B cell (primary cell): Measurements from ENCODE around the gene RAD51B. TPM values are rescaled to one million over a fixed set of nuclear protein-coding genes. Genes with fewer than 3 reads are reported as not detected.

Experiments
- ATAC-seq: fragments of 200-7000 bp; cut with Tn5 transposase; one replicate; pipeline ENCODE4 v1.10.0; 2021; ENCODE audit warnings: low read depth, mild to moderate bottlenecking, moderate number of reproducible peaks, moderate library complexity
- CTCF ChIA-PET: fragments of 350-600 bp; sonication (Branson Sonifier 250); formaldehyde crosslinking; loops from one replicate; lab custom pipeline; 2021; ENCODE audit warnings: antibody characterized with exemption, inconsistent platforms; lab: Charles Lee
- POLR2A ChIA-PET: fragments of 350-600 bp; sonication (Branson Sonifier 250); formaldehyde crosslinking; loops from one replicate; lab custom pipeline; 2021; ENCODE audit warnings: antibody characterized with exemption; lab: Charles Lee
- DNase-seq: peaks from one replicate; pipeline ENCODE4 v3.0.0; 2013
- H2AFZ ChIP-seq: 2 replicates; pipeline ENCODE4 v1.6.1; 2012; ENCODE audit warnings: mild to moderate bottlenecking, low read depth, low read length; ENCODE audit not compliant: insufficient read depth, poor library complexity, severe bottlenecking
- H3K27ac ChIP-seq, 2 donors: 1 replicate in 1 of 2; 2 replicates in 1 of 2; pipeline ENCODE4 v1.5.1; 2012 to 2013; ENCODE audit warnings: low read length in 2 of 2, mild to moderate bottlenecking in 2 of 2, moderate library complexity in 1 of 2
- H3K27me3 ChIP-seq, 4 experiments: fragments of 200-600 bp in 1 of 4; sonication (generic) in 1 of 4; replicated peaks in 1 of 4; 1 replicate in 2 of 4; 2 replicates in 2 of 4; pipeline versions ENCODE4 v1.6.1 to v1.7.0; 2013 to 2016; ENCODE audit warnings: low read length in 3 of 4, mild to moderate bottlenecking in 2 of 4, mixed read lengths in 1 of 4, moderate library complexity in 1 of 4; ENCODE audit not compliant: insufficient read depth in 4 of 4, control insufficient read depth in 3 of 4; ENCODE audit errors: control extremely low read depth in 1 of 4
- H3K36me3 ChIP-seq, 2 experiments: replicated peaks in 1 of 2; 1 replicate in 1 of 2; 2 replicates in 1 of 2; pipeline versions ENCODE4 v1.6.1 to v1.7.1; 2013; ENCODE audit warnings: low read length in 1 of 2; ENCODE audit not compliant: insufficient read depth in 2 of 2, control insufficient read depth in 1 of 2; ENCODE audit errors: control extremely low read depth in 1 of 2, extremely low read depth in 1 of 2
- H3K4me1 ChIP-seq, 2 donors: fragments of 200-600 bp in 1 of 2; sonication (generic) in 1 of 2; 1 replicate in 1 of 2; 2 replicates in 1 of 2; pipeline versions ENCODE4 v1.5.1 to v1.6.1; 2013 to 2017; ENCODE audit warnings: low read length in 2 of 2; ENCODE audit not compliant: control insufficient read depth in 2 of 2, insufficient read depth in 2 of 2
- H3K4me2 ChIP-seq: replicated peaks from 2 replicates; pipeline ENCODE3; 2012; ENCODE audit warnings: mild to moderate bottlenecking, low read depth, low read length; ENCODE audit not compliant: poor library complexity, severe bottlenecking
- H3K4me3 ChIP-seq, 5 experiments: fragments of 200-600 bp in 1 of 5; sonication (generic) in 1 of 5; 1 replicate in 3 of 5; 2 replicates in 2 of 5; pipeline versions ENCODE4 v1.5.1 to v1.7.0; 2011 to 2016; ENCODE audit warnings: low read length in 4 of 5, mild to moderate bottlenecking in 4 of 5, low read depth in 2 of 5, control low read depth in 1 of 5, moderate library complexity in 1 of 5; ENCODE audit not compliant: insufficient read depth in 1 of 5; ENCODE audit errors: control extremely low read depth in 1 of 5, extremely low read depth in 1 of 5
- H3K79me2 ChIP-seq: fragments of 200-600 bp; sonication (generic); one replicate; pipeline ENCODE4 v1.6.0; 2016; ENCODE audit warnings: low read length; ENCODE audit not compliant: control insufficient read depth, insufficient read depth
- H3K9ac ChIP-seq: fragments of 200-600 bp; sonication (generic); 2 replicates; pipeline ENCODE4 v1.6.1; 2017; ENCODE audit warnings: mild to moderate bottlenecking, low read length, moderate library complexity
- H3K9me3 ChIP-seq, 3 donors: one replicate each; pipeline versions ENCODE4 v1.6.1 to v1.7.1; 2013; ENCODE audit warnings: low read length in 2 of 3; ENCODE audit not compliant: control insufficient read depth in 2 of 3, insufficient read depth in 1 of 3; ENCODE audit errors: control extremely low read depth in 1 of 3
- H4K20me1 ChIP-seq: 2 replicates; pipeline ENCODE4 v1.6.0; 2012; ENCODE audit warnings: mild to moderate bottlenecking, low read length; ENCODE audit not compliant: insufficient read depth, control insufficient read depth, poor library complexity, severe bottlenecking
- H3K27ac Mint-ChIP-seq: one replicate; pipeline ENCODE4 v1.8.0; 2021; ENCODE audit warnings: mixed read lengths
- H3K27me3 Mint-ChIP-seq: one replicate; pipeline ENCODE4 v1.8.0; 2021; ENCODE audit warnings: mixed read lengths
- H3K4me1 Mint-ChIP-seq: one replicate; pipeline ENCODE4 v1.8.0; 2021; ENCODE audit warnings: mixed read lengths
- H3K4me3 Mint-ChIP-seq: one replicate; pipeline ENCODE4 v1.8.0; 2021; ENCODE audit warnings: mixed read lengths
- H3K9me3 Mint-ChIP-seq: one replicate; pipeline ENCODE4 v1.8.0; 2022; ENCODE audit warnings: mixed read lengths; ENCODE audit not compliant: insufficient read depth
- EZH2 ChIP-seq: IDR thresholded peaks from 2 replicates; pipeline ENCODE4 v1.6.1; 2012; ENCODE audit warnings: borderline replicate concordance, low read depth, mild to moderate bottlenecking, moderate library complexity, low read length; ENCODE audit not compliant: insufficient read depth, poor library complexity, severe bottlenecking
- WGBS: methylation state at CpG from one replicate; pipeline ENCODE4 v1.1.5; 2013; ENCODE audit warnings: missing lambda C conversion rate; ENCODE audit not compliant: insufficient coverage; 5-methylcytosine and 5-hydroxymethylcytosine counted together
- intact Hi-C: fragments of 100-400 bp; cut with micrococcal nuclease; formaldehyde crosslinking; loops from one replicate; pipeline ENCODE4 v1.10.0; 2022
- polyA plus RNA-seq: library from polyadenylated mRNA; depleted of rRNA; stranded (reverse); fragments of >200 nt; gene quantifications from 2 replicates; pipeline ENCODE4 v1.2.3, GENCODE V29; 2012
- total RNA-seq, 2 donors: library from RNA; stranded (reverse); fragments of 120-200 nt in 1 of 2; gene quantifications; 1 replicate in 1 of 2; 2 replicates in 1 of 2; pipeline versions ENCODE4 v1.2.3 to v1.2.4, GENCODE V29; 2013 to 2022
- TF ChIP-seq, protein P1 (sequence below): fragments of 200-600 bp; IDR thresholded peaks from one replicate; pipeline ENCODE4 v1.8.0; 2022; ENCODE audit warnings: antibody characterized with exemption, mild to moderate bottlenecking

RAD51B gene
- total and polyA plus RNA-seq, 2 donors (not counting 1 experiment from before 2014, with no cell fraction given), result 6.5 to 60.6 TPM

GRCh38 chr14:68343534-68344118 is 524.0 kb downstream of the RAD51B start:
- no peaks in the 10 kb centered on the region for H3K79me2 ChIP-seq
- no peaks in the 10 kb centered on the region for H3K36me3 ChIP-seq
- no peaks in the 10 kb centered on the region for H4K20me1 ChIP-seq
- H3K4me2 ChIP-seq, result no peak overlapping the region
- TF ChIP-seq, protein P1, sequence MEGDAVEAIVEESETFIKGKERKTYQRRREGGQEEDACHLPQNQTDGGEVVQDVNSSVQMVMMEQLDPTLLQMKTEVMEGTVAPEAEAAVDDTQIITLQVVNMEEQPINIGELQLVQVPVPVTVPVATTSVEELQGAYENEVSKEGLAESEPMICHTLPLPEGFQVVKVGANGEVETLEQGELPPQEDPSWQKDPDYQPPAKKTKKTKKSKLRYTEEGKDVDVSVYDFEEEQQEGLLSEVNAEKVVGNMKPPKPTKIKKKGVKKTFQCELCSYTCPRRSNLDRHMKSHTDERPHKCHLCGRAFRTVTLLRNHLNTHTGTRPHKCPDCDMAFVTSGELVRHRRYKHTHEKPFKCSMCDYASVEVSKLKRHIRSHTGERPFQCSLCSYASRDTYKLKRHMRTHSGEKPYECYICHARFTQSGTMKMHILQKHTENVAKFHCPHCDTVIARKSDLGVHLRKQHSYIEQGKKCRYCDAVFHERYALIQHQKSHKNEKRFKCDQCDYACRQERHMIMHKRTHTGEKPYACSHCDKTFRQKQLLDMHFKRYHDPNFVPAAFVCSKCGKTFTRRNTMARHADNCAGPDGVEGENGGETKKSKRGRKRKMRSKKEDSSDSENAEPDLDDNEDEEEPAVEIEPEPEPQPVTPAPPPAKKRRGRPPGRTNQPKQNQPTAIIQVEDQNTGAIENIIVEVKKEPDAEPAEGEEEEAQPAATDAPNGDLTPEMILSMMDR, result no peak
- TF ChIP-seq EZH2, result no peak
- CTCF ChIA-PET, result no interaction called here
- no peaks in the 10 kb centered on the region for H3K27me3 Mint-ChIP-seq
- peaks cover 0 to 12% (median 0%) of the 10 kb centered on the region in 3 donors for H3K9me3 ChIP-seq
- ATAC-seq (no peak), DNase-seq (no peak)
- H3K27ac Mint-ChIP-seq, result no peak overlapping the region
- no peak overlapping the region for H3K4me3 Mint-ChIP-seq
- POLR2A ChIA-PET, result no interaction called here
- peaks cover 62% of the 10 kb centered on the region for H3K4me1 Mint-ChIP-seq
- no peaks in the 10 kb centered on the region for H3K27me3 ChIP-seq
- WGBS, result 100% methylated on average over 1 of the region's 2 CpGs
- no peak overlapping the region for H2AFZ ChIP-seq
- H3K27ac ChIP-seq, result no peak overlapping the region
- no peak overlapping the region for H3K9ac ChIP-seq
- H3K9me3 Mint-ChIP-seq, result no peaks in the 10 kb centered on the region
- intact Hi-C loops, result loop anchor here (5.0 kb wide), 1 partner anchor 36 kb away; no protein-coding TSS in a partner anchor
- H3K4me3 ChIP-seq, result no peak overlapping the region
- peaks cover 31 to 35% of the 10 kb centered on the region in 2 donors for H3K4me1 ChIP-seq

GRCh38 chr14:68345738-68346137 is 526.2 kb downstream of the RAD51B start:
- Histone ChIP-seq H3K4me2 (no peak overlapping the region), H3K79me2 (no peaks in the 10 kb centered on the region), H4K20me1 (no peaks in the 10 kb centered on the region), H3K36me3 (no peaks in the 10 kb centered on the region), H3K9ac (no peak overlapping the region), H3K4me1 (peaks cover 23 to 24% of the 10 kb centered on the region in 2 donors), H3K27ac (no peak overlapping the region), H3K27me3 (no peaks in the 10 kb centered on the region), H3K9me3 (peaks cover 0 to 6% (median 0%) of the 10 kb centered on the region in 3 donors), H3K4me3 (no peak overlapping the region), H2AFZ (no peak overlapping the region)
- Mint-ChIP-seq H3K4me1 (peaks cover 56% of the 10 kb centered on the region), H3K27ac (no peak overlapping the region), H3K4me3 (no peak overlapping the region), H3K9me3 (no peaks in the 10 kb centered on the region), H3K27me3 (no peaks in the 10 kb centered on the region)
- CTCF ChIA-PET, result no interaction called here
- DNase-seq (no peak), ATAC-seq (no peak)
- TF ChIP-seq, protein P1, result no peak
- no peak for TF ChIP-seq EZH2
- 100% methylated on average over 1 of the region's 4 CpGs for WGBS
- intact Hi-C loops, result no loop called here
- POLR2A ChIA-PET, result no interaction called here
